ENCODE results near the gene LPP.

Gene LPP

GRCh38 chr3:188915127-188915526 lies 761.2 kb downstream of the LPP start:
- DNase-seq: no peak

- no peak for DNase-seq
These were observed 763.0 kb downstream of the LPP start for GRCh38 chr3:188916934-188917401.

- no peak for DNase-seq
These were observed 764.1 kb downstream of the LPP start for GRCh38 chr3:188918093-188918492.

GRCh38 chr3:188923671-188924070 lies 769.7 kb downstream of the LPP start:
- no peak for DNase-seq

GRCh38 chr3:188925376-188925775 lies 771.4 kb downstream of the LPP start:
- no peak for DNase-seq

GRCh38 chr3:188926111-188926510 lies 772.2 kb downstream of the LPP start:
- no peak for DNase-seq

- DNase-seq: no peak
These were observed 773.0 kb downstream of the LPP start for GRCh38 chr3:188926741-188927511.

- no peak for DNase-seq
These were observed 774.0 kb downstream of the LPP start for GRCh38 chr3:188927971-188928370.

GRCh38 chr3:188929137-188929536 lies 775.2 kb downstream of the LPP start:
- DNase-seq: no peak

- DNase-seq: no peak
These were observed 777.1 kb downstream of the LPP start for GRCh38 chr3:188931036-188931435.

GRCh38 chr3:188931531-188931930 lies 777.6 kb downstream of the LPP start:
- DNase-seq: no peak

GRCh38 chr3:188934989-188935388 lies 781.0 kb downstream of the LPP start:
- DNase-seq: no peak

- DNase-seq: no peak
These were observed 782.7 kb downstream of the LPP start for GRCh38 chr3:188936597-188937107.

- no peak for DNase-seq
These were observed 783.4 kb downstream of the LPP start for GRCh38 chr3:188937389-188937788.

GRCh38 chr3:188938999-188939398 lies 785.0 kb downstream of the LPP start:
- DNase-seq: no peak

- no peak for DNase-seq
These were observed 786.0 kb downstream of the LPP start for GRCh38 chr3:188939814-188940572.
